Activated CD4-positive, alpha-beta T cell treated with anti-CD3 and anti-CD28 coated beads, Interleukin-2, amount 50 U/mL, for 24 hours (primary cell): ENCODE data around the gene AP3D1.
"Not testable (repeated sequence)": the region's sequence is repeated elsewhere in the genome, so short reads cannot be mapped to it uniquely, and the experiment has no call there.

Experiments used
- DNase-seq, 2 donors: peaks; one replicate each; pipeline ENCODE4 v3.0.0-alpha.2; 2020; ENCODE audit warnings: low read depth in 1 of 2, low spot score in 1 of 2

AP3D1 gene

DNA sequence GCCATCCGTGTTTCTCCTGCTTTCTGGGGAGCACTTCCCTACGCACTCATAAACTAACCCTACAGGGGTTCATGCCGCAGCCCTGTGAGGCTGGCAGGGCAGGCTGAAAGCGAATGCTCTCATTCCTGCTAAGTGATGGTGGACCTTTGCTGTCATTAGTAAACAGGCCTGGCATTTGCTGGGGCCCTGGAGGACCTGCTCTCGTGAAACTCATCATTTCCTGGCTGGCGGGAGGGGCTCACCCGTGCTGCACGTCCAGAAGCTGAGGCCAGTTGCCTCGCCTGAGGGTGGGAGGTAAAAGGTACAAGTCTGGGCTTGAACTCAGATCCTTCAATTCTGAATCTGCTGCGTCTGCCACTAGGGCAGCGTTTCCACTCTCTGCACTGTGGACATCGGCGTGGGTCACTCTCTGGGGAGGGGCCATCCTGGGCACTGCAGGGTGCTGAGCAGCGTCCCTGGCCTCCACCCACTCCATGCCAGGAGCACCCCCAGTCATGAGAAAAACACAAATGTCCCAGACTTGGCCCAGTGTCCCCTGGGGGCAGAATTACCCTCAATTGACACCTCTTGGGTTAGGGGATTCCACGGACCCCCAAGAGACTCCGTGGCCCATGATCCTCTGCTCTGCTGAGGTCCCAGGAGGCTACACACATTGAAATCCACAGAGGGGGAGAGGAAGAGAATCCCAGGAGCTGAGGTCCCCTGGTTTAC lies 62.2 kb downstream of the AP3D1 start:
- no peak for DNase-seq

GRCh38 chr19:2087621-2088100 lies 63.7 kb downstream of the AP3D1 start:
- no peak for DNase-seq

DNA sequence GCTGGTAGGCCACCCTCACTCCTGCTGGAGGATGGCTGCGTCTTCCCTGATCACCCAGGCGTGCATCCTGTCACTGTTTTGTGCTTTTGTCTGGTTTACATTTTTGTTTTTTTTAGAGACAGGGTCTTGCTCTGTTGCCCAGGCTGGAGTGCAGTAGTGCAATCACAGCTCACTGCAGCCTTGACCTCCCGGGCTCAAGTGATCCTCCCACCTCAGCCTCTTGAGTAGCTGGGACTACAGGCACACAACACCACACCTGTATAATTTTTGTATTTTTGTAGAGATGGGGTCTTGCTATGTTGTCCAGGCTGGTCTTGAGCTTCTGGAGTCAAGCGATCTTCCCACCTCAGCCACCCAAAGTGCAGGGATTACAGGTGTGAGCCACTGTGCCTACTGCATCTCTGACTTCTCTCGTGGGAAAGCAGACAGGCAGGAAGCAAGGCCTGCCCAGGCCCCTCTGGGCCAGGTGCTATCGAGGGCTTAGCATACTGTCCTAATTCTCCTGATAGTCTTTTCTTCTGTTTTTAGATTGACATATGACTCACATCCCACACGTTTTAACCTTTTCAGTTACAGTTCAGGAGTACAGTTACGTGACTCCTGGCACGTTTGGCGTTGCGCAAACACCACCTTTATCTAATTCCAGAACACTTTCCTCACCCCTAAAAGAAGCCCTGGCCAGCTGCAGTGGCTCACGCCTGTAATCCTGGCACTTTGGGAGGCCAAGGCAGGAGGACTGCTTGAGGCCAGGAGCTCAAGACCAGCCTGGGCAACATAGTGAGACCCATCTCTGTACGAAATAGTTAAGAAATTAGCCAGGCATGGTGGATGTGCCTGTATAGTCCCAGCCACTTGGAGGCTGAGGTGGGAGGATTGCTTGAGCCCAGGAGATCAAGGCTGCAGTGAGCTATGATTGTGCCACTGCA lies 64.4 kb downstream of the AP3D1 start:
- not testable (repeated sequence) for DNase-seq

DNA sequence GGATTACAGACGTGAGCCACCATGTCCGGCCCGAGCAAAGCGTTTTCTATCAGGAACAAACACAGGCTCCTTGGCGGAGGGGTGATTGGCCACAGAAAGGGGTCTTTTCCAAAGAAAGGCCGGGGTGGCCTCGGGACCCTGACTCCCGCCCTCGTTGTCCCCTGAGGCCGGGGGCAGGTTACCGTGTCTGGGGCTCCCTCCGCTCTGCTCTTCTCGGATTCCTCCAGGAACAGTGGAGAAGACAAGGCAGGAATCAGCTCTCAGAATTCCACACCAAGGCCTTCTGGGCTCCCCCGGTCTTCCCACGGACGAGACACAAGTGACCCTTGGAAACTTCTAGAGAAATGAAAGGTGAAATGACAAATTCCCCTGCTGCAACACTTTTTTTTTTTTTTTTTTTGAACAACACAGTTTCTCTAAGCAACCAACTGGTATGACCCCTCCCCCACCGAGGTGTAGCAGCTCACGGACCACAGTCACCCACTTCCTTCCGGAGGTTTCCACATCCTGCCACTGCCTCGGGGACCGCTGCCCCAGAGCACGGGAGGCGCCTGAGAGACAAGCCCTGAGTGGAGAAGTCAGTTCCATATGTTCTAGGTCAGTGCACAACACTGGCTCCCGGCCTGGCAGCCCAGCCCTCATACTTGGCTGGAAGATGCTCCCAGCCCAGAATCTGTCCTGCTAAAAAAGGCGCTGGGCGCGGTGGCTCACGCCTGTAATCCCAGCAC lies 66.2 kb downstream of the AP3D1 start:
- DNase-seq: peak; percentile 67 to 92

DNA sequence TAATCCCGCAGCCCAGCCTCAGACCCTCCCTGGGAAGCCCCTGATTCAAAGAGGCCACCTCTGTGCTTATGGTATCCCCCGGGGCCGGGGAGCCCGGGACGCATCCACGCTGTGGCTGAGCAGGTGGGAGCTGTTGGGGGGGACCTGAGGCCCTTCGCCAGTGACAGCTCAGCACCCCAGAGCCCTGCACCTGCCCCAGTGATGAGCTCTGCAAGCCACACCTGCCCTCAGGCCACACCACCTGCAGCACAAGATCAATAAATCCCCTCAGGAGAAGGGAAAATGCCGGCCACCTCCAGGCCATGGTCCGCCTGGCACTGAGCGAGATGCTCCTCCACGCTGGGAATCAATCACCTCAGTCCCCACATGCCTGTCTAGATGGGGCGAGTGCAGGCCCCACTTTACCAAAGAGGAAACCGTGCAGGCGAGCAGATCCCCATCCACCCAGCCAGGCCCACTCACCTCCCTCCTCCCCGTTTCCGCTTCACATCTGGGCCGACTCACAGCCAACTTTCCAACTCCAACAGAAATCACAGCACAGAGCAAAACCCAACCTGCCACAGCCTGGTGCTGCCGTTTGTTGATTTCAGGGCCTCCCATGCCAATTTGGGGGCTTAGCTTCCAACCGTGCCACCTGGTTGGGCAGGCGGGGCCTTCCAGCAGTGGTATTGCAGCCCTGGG lies 68.1 kb downstream of the AP3D1 start:
- peak in 1 of 2 donors; percentile 62 for DNase-seq

- no peak for DNase-seq
Measured at GRCh38 chr19:2081873-2082810, 69.2 kb downstream of the AP3D1 start.

GRCh38 chr19:2080336-2080988 lies 70.9 kb downstream of the AP3D1 start:
- no peak for DNase-seq

DNA sequence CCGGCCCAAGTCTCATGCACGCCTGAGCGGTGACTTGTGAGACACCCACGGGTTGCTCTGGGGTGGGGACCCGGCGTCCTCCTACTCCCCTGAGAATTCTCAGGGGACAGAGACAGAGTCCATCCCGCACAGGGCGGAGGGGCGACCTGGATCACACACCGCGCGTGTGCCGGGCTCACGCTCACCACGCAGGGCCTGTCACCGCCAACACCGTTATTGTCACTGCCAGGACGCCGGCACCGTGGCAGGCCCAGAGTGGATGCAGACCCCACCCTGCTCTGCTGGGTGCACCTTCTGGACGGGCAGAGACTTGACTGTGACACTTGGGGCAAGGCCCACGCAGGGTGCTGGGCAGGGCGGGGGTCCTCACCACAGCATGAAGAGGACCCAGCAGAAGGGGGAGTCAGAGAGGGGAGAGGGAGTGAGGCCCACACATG lies 71.5 kb downstream of the AP3D1 start:
- no peak for DNase-seq

DNA sequence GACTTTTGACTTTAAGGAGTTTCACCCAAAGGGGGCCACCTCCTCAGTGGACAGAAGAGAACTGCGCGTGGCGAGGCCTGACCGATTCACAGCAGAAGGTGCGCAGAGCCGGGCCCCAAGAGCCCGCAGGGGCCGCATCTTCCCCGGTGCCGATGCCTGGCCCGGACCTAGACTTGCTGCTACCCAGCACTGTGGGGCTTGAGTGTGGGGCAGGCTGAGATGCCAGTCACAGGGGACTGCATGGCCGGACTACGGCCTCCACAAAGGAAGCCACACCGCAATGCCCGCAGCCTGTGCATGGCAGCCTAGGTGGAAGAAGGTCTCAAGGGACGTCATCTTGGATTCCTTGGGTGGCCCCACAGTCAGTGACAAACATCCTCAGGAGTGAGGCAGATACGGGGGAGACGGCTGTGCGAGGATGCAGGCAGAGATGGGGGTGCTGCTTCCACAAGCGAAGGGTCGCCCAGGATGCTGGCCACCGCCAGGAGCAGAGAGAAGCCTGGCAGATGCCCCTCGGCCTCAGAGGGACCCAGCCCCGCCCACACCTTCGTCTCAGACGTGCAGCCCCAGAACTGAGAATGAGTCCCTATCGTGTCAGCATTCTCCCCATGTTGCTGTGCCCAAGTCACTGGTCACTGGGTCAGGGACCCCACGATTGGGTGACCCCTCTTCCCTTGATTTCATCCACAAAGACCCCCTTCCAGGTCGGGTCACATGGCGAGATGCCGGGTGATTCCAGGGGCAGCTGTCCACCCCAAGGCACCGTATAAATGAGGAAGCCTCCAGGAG lies 72.1 kb downstream of the AP3D1 start:
- no peak for DNase-seq

- DNase-seq: no peak
Measured at GRCh38 chr19:2077833-2078619, 73.3 kb downstream of the AP3D1 start.

DNA sequence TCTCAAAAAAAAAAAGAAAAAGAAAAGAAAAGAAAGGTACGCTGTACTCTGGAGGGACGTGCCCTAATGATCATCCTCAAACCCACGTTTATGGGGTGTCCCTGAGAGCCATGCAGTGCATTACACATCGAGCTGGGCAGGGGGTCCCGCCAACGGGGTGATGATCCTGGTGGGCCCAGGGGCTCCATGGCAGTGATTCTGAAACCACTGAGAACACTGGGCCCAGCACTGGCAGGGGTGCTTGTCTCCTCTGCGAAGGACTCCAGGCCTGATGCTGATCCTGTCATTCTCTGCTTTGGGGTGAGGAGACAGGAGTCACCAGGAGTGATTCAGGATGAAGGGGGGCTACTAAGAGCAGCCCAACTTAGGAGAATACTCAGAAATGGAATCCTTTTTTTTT lies 74.0 kb downstream of the AP3D1 start:
- DNase-seq: no peak

GRCh38 chr19:2076526-2076944 lies 74.8 kb downstream of the AP3D1 start:
- DNase-seq: no peak

DNA sequence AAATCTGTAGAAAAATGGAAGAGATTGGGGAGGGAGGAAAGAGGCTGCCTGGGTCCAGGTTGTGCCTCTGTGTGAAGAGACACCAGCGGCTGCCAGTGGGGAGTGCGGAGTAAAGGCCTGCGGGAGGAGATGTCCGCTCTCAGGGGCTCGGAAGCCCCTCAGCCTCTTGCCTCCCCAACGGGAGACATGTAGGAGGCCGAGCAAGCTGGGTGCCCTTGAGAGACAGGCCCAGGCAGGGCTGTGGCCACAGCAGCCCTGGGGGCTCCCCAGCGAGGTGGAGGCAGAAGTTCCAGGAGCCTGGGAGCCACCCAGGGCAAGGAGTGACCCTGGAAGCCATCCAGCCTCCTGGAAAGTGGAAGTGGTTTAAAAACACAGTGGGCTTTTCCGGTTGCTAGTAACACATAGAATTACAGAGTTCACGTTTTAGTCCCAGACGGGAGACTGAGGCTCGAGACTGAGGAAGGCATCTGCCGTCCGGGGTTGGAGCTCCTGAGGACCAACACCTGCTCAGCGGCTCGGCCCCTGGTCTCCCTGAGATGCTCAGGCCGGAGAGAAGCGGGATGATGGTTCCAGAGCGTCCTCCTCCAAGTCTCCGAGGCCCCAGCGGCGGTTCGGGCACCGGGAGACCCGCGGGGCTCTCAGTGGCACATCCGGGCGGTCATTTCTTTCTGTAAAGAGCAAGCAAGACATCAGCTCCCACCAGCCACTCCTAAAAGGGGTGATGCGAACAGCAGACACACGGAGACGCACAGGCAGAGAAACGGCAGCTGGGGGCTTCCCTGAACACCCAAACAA lies 78.4 kb downstream of the AP3D1 start:
- DNase-seq: no peak

GRCh38 chr19:2070986-2071673 lies 80.2 kb downstream of the AP3D1 start:
- DNase-seq: no peak

DNA sequence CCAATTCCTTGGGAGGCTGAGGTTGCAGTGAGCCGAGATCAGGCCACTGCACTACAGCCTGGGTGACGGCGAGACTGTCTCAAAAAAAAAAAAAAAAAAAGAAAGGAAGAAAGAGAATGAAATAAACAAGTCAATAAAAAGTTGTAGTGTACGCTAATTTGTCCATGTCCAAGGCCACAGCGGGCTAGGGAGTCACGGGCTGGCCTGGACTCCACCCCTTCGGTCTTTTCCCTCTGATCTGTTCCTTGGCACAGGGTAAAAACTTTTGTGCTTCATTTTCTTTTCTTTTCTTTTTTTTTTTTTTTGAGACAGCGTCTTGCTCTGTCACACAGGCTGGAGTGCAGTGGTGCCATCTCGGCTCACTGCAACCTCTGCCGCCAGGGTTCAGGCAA lies 80.9 kb downstream of the AP3D1 start:
- no peak for DNase-seq

DNA sequence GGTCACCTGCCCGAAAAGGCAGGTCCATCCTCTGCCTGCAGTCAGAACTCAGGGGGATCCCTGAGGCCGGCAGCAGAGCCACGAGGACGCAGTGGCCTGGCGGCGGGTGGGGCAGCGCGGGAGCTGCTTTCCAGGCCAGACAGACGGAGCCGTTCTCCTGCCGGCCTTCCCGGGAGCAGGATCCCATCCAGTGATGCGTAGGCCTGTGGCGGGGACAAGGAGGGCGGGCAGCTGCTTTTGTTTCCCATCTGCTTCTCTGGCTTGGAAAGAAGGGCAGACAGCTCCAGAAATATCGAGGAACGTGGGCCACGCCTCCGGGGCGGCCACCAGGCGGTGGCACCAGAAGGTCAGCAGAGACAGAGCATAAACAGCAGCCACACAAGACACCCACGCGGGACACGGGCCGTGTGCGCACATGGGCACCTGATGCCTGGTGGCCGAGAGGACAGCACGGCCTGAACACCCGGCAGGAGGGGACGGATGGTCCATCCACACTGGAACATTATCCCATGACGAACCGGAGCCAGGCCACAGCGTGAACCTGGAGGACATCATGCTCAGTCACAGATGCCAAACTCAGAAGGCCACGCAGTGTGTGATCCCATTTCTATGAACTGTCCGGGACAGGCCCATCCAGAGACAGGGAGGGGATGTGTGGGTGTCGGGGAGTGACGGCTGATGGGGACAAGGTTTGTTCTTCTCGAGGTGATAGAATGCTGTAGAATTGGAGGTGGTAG lies 86.4 kb downstream of the AP3D1 start:
- DNase-seq: no peak
